Omental fat pad (tissue), 4 donors: Measurements from ENCODE around the gene SRD5A1. TPM values are rescaled to one million over a fixed set of nuclear protein-coding genes. Genes with fewer than 3 reads are reported as not detected.

Experiments used
- ATAC-seq: fragments of 150-250 bp; one replicate; pipeline ENCODE4 v1.9.1; 2016; ENCODE audit warnings: mild to moderate bottlenecking, moderate library complexity; ENCODE audit not compliant: low FRiP score
- DNase-seq: peaks from one replicate; pipeline ENCODE4 v3.0.0-alpha.2; 2019; ENCODE audit warnings: low spot score
- total RNA-seq, 4 donors: library from RNA; depleted of rRNA; stranded (reverse); fragments of >200 nt; gene quantifications; one replicate each; pipeline ENCODE4 v1.1.0, GENCODE V29; 2016
- TF ChIP-seq, protein P1 (sequence below), 3 donors: fragments of 450-650 bp; IDR thresholded peaks; one replicate each; pipeline ENCODE4 v1.5.1; 2016 to 2017; ENCODE audit warnings: antibody characterized with exemption in 3 of 3, mild to moderate bottlenecking in 3 of 3, moderate library complexity in 2 of 3

Gene SRD5A1
- total RNA-seq, 4 donors from 2014 or later: 2.3 to 6.7 (median 6.0) TPM

DNA sequence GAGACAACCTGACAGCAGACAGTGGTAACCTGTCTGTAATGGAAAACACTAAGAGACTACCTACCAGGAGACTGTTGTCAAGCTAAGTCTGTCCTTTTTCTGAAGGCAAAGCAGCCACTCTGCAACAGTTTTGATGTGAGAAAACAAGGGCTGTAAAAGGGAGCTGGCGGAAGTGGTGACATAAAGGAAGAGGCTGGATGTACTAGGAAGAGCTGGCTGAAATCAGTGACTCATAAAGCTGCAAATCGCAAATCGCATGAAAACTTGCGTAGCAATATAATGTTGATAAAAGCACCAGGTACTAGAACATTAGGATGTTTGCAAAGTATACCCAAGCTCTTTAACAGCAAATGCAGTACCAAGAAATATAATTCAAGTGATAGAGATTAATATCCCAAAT lies 1.8 kb upstream of the SRD5A1 start:
- ATAC-seq (no peak), DNase-seq (no peak)
- TF ChIP-seq, protein P1, sequence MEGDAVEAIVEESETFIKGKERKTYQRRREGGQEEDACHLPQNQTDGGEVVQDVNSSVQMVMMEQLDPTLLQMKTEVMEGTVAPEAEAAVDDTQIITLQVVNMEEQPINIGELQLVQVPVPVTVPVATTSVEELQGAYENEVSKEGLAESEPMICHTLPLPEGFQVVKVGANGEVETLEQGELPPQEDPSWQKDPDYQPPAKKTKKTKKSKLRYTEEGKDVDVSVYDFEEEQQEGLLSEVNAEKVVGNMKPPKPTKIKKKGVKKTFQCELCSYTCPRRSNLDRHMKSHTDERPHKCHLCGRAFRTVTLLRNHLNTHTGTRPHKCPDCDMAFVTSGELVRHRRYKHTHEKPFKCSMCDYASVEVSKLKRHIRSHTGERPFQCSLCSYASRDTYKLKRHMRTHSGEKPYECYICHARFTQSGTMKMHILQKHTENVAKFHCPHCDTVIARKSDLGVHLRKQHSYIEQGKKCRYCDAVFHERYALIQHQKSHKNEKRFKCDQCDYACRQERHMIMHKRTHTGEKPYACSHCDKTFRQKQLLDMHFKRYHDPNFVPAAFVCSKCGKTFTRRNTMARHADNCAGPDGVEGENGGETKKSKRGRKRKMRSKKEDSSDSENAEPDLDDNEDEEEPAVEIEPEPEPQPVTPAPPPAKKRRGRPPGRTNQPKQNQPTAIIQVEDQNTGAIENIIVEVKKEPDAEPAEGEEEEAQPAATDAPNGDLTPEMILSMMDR (IDR thresholded peaks at IDR 0.05): no peak

DNA sequence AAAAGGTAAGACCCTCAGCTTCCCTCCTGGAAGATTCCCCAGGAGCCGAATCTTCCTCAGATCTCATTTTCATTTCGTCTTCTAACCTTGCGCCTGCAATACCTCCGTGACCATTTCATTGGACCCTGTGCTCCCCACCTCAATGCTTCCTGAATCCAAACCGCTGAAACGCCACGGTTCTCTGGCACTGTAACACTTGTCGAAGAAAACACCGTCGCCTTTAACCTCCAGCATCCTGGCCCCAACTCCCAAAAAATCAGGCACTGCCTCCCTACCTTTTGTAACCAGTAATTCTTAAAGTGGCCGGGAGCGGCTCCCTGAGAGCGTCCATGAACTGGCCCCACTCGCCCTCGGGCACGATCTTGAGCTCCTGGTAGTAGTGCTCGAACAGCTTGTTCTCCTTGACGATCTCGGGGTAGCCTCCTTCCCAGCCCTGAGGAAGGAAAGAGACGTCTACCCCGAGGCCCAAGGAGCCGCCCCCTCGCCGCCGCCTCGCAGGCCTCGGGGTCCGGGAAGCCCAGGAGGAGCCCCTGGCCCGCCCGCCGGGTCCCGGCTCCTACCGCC lies 834 bp upstream of the SRD5A1 start:
- ATAC-seq (peak; percentile 23), DNase-seq (no peak)
- TF ChIP-seq, protein P1 (IDR thresholded peaks at IDR 0.05): no peak

DNA sequence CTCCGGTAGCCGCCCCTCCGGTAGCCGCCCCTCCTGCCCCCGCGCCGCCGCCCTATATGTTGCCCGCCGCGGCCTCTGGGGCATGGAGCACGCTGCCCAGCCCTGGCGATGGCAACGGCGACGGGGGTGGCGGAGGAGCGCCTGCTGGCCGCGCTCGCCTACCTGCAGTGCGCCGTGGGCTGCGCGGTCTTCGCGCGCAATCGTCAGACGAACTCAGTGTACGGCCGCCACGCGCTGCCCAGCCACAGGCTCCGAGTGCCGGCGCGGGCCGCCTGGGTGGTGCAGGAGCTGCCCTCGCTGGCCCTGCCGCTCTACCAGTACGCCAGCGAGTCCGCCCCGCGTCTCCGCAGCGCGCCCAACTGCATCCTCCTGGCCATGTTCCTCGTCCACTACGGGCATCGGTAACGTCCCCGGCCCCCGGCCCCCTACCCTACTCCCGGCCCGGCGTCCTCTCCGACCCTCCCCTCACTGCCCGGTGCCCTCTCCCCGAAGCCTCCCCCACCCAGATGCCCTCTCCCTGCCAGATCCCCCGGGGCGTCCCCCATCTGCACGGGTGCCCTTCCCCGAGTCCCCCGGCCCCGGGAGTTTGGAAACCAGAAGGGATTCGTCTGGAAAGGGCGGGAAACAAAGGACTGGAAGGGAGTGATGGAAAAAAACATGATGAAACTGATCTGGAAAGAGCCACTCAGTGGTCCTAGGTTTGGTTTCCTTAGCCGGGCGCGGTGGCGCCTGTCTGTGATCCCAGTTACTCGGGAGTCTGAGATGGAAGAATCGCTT lies 417 bp downstream of the SRD5A1 start:
- no peak for DNase-seq
- peak; percentile 64 for ATAC-seq
- TF ChIP-seq, protein P1 (IDR thresholded peaks at IDR 0.05): no peak

DNA sequence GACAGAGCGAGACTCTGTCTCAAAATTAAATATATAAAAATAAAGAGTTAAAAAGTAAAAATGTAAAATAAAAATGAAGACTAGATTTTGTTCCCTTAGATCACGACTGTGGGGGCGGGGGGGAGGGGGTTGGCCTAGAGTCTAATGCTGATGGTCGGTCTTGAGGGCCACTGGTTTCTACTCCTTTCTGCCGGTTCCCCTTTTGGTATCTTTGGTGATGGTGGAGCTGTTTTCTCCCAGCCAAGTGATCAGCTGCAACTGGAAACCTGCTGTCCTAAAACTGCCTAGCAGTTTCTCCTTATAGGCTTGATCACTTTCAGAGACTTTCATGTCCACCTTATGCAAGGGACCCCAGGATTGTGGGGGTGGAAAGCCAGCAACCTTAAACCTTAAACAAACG lies 1.1 kb downstream of the SRD5A1 start:
- DNase-seq: no peak
- ATAC-seq: no peak
- TF ChIP-seq, protein P1 (IDR thresholded peaks at IDR 0.05): no peak

DNA sequence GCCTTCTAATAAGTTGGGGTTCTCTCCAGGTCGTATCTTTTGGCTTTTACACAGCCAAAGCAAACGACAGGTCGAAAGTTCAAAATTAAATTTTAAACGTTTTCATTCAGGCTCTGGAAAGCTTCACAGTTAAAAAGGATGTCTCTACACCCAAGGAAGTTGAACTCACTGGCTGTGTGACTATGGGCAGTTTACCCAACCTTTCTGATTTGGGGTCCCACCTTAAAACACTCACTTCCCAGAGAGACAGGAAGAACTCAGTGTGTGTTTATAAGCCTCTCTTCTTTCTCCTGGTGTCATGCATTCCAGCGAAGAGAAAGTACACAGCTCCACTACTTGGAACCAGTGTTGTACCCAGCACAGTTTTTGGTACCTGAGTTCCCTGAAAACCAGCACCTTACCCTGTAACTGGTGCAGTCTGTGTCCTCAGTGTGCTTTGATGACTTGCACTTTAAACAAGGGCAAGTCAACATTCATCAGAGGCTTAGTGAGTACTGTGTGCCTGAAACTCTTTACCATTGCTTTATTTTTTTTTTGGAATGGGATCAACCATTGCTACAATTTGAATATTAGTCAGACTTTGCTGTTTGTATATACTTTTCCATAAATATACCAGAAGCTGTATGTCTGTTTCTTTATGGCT lies 1.7 kb downstream of the SRD5A1 start:
- ATAC-seq: no peak
- DNase-seq: no peak
- TF ChIP-seq, protein P1 (IDR thresholded peaks at IDR 0.05): no peak

DNA sequence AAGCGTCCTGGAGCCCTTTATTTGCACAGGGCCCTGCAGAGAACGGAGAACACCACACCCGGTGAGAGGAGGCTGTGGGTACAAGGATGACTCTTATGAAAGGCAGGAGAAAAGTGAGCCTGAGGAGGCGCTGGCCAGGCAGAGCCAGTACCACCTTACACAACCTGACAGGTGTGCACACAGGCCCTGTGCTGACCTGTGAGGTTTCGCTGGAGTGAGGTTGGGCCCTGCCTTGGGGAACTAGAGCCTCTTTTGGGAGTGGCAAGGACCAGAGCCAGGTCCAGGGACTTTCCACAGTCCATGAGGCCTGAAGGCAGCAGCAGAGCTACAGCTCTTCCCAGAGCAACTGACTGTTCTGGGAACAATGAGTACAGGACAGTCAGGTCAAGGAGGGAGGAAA lies 3.1 kb downstream of the SRD5A1 start:
- no peak for DNase-seq
- TF ChIP-seq, protein P1 (IDR thresholded peaks at IDR 0.05): no peak
- ATAC-seq: no peak
